Hepatocyte (in vitro differentiated cells): Measurements from ENCODE around the gene SNAI3.

ENCODE experiments used
- EZH2phosphoT487 ChIP-seq: fragments of 200-600 bp; sonication (generic); IDR thresholded peaks from one replicate; pipeline ENCODE4 v1.6.1; 2018; ENCODE audit warnings: antibody characterized with exemption, mild to moderate bottlenecking, low read depth, moderate library complexity; ENCODE audit not compliant: unreplicated experiment, severe bottlenecking
- TF ChIP-seq, protein P1 (sequence below): fragments of 200-600 bp; sonication (generic); IDR thresholded peaks from 2 replicates; pipeline ENCODE4 v1.5.1; 2016; ENCODE audit warnings: antibody characterized with exemption, mild to moderate bottlenecking; ENCODE audit not compliant: poor library complexity

DNA sequence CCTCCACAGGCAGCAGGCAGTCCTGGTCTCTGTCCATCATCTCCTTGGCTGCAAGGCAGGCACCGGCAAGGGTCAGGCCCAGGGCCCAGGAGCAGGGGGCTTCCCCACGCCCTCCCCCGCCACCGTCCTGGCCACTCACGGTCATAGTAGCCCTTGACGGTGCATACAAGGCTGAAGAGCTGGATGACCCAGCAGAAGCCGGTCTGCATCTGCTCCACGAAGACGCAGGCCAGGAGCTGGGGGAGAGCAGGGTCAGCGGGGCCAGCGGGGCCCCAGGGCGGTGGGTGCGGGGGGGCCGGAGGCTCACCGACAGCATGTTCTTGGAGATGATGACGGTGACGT, 40.1 kb upstream of the SNAI3 start:
- no peak for TF ChIP-seq EZH2phosphoT487
- TF ChIP-seq, protein P1, sequence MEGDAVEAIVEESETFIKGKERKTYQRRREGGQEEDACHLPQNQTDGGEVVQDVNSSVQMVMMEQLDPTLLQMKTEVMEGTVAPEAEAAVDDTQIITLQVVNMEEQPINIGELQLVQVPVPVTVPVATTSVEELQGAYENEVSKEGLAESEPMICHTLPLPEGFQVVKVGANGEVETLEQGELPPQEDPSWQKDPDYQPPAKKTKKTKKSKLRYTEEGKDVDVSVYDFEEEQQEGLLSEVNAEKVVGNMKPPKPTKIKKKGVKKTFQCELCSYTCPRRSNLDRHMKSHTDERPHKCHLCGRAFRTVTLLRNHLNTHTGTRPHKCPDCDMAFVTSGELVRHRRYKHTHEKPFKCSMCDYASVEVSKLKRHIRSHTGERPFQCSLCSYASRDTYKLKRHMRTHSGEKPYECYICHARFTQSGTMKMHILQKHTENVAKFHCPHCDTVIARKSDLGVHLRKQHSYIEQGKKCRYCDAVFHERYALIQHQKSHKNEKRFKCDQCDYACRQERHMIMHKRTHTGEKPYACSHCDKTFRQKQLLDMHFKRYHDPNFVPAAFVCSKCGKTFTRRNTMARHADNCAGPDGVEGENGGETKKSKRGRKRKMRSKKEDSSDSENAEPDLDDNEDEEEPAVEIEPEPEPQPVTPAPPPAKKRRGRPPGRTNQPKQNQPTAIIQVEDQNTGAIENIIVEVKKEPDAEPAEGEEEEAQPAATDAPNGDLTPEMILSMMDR, result no peak
